ENCODE results near the gene DCDC1.
"Not testable (repeated sequence)": the region's sequence is repeated elsewhere in the genome, so short reads cannot be mapped to it uniquely, and the experiment has no call there.

Gene DCDC1

GRCh38 chr11:31000381-31000780 lies 369.2 kb downstream of the DCDC1 start:
- DNase-seq (ENCODE audit: low read depth in 2 of 3, low spot score in 2 of 3): no peak

DNA sequence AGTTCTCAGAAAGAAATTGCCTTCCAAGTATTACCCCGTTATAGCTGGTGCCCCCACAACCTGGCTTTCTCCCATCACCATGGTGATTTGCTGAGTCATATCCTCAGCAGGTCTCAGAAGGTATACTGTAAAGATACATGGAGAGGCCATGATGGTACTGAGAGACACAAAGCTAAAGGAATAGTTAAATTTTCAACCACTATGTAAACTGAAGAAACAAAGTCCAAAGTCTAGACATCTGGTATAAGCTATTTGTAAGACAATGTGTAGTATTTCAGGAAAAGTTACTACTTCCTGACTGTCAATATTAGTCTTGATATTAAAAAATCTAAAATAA lies 377.1 kb downstream of the DCDC1 start:
- no peak for DNase-seq (ENCODE audit: low read depth in 2 of 3, low spot score in 2 of 3)

DNA sequence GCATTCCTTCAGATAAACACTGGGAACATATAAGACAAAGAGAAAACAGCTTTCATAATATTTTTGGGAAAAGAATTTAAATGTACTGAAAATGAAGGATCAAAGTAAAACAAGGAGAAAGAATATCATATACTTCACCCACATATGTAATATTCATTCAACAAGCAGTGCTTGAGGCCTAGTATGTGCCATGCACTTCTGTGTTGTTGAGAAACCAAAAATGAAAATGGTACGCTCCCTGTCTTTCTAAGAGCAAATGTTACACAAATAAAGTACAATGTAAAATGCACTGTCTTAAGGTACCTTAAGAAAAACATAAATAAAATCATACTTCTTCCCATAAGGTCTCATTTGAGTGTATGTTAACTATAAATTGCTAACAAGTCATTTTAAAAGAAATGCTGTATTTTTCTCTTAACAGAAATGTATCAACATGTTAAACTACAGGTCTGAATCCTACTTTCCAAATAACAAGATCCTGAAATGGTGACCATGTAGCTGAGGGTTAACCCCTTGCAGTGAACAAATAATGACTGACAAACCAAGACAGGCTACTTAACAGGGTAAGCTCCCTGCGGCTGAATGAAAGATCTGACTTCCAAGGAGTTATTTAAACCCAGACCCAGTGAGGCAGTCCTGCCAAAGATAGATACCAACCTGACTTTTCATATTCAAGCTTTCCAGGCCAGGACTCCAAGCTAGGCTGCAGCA lies 377.6 kb downstream of the DCDC1 start:
- no peak for DNase-seq (ENCODE audit: low read depth in 2 of 3, low spot score in 2 of 3)

DNA sequence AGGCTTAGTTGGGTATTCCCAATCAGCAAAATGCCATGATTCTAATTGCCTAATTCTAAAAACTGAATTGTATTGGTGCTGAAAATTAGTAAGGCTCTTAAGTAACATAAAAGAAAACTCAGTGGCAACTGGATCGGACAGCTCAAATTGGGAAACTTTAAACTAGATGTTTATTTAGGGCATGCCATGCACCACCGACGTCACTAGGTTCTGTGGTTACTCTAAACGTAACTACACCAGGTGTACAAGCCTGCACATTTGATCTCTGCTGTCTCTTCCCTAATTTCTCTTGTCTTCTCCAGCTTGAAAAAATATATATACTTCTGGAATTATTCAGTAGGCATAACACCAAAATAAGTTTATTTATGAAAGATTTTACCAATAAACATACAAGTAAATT lies 378.2 kb downstream of the DCDC1 start:
- DNase-seq (ENCODE audit: low read depth in 2 of 3, low spot score in 2 of 3): no peak

GRCh38 chr11:30990625-30991296 lies 378.8 kb downstream of the DCDC1 start:
- DNase-seq (ENCODE audit: low read depth in 2 of 3, low spot score in 2 of 3): no peak

DNA sequence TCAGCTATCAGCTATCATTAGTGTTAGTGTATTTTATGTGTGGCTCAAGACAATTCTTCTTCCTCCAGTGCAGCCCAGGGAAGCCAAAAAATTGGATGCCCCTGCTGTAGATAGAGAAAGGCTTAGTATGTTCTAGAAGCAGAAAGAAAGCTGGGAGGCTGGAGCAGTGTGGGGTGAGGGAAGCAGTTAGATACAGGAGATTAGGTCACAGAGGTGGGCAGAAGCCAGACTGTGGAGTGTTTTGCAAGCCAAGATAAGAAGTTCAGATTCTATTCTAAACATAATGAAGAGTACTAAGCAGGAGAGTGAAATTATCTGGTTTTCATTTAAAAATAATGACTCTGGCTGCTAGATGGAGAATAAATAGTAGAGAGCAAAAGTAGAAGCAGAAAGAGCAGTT lies 381.7 kb downstream of the DCDC1 start:
- no peak for DNase-seq (ENCODE audit: low read depth in 2 of 3, low spot score in 2 of 3)

DNA sequence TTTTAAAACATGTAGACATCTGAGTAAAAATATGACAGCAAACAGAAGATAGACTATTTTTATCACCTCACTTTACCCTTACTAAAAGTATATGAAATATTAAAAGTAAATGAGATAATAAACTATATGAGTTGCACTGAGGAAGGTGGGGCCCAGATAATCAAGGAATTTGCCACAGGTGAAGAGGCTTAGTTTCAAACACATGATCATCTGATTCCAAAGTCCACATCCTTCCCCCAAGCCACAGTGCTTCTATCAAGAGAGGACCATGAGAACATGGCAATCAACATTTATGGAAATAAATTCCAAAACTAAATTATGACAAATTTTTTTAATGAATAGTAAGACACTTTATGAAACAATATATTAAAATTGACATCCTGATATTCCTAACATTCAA lies 384.0 kb downstream of the DCDC1 start:
- DNase-seq (ENCODE audit: low read depth in 2 of 3, low spot score in 2 of 3): no peak

- no peak for DNase-seq (ENCODE audit: low read depth in 2 of 3, low spot score in 2 of 3)
These were observed 384.7 kb downstream of the DCDC1 start for GRCh38 chr11:30984827-30985226.

DNA sequence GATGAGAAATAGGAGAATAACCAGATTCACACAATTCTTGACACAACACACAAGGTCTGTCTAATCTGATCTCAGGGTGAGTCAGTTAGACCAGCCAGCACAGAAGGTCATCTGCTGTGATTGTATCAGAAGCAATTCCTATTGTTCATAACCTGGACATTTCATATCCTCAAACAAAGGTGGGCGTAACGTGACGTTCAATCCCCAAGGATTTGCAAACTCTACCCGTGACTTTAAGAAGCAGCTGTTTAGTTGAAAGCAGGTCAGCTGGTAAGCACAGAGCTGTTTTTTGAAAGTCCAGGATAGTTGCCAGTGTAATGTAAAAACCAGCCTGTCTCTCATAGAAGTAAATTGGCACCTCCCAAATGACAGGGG lies 385.1 kb downstream of the DCDC1 start:
- DNase-seq (ENCODE audit: low read depth in 2 of 3, low spot score in 2 of 3): no peak

DNA sequence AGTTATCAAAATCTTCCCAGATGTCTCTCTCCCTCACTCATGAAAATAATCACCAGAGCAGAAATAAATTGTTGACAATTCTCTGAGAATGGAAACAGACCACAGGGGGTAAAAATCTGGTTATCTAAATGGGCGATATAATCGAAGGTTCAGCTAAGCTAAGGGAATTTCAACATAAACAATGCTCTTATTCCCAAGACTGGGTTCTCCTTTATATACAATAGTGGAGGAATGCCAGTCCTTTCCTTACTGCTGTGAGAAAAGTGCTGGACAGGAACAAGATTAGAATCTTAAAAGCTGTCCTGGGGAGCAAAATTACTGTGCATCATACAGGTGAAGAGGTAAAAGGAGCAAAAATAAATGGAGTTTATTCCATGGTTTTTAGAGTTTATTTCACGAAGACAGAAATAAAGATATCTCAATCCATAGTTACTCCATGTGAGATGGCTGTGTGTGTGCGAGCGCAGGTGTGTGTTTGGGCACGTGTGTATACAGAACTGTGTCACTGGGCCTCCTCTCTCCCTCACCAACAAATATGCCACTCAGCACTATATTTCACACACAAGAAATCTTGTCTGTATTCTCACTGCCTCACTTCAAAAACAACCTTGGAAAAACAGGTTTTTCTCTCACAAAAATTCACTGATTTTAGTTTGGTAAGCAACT lies 385.6 kb downstream of the DCDC1 start:
- DNase-seq (ENCODE audit: low read depth in 2 of 3, low spot score in 2 of 3): no peak

- no peak for DNase-seq (ENCODE audit: low read depth in 2 of 3, low spot score in 2 of 3)
These were observed 386.4 kb downstream of the DCDC1 start for GRCh38 chr11:30983143-30983542.

GRCh38 chr11:30967579-30967978 lies 402.0 kb downstream of the DCDC1 start:
- no peak for DNase-seq (ENCODE audit: low read depth in 2 of 3, low spot score in 2 of 3)

DNA sequence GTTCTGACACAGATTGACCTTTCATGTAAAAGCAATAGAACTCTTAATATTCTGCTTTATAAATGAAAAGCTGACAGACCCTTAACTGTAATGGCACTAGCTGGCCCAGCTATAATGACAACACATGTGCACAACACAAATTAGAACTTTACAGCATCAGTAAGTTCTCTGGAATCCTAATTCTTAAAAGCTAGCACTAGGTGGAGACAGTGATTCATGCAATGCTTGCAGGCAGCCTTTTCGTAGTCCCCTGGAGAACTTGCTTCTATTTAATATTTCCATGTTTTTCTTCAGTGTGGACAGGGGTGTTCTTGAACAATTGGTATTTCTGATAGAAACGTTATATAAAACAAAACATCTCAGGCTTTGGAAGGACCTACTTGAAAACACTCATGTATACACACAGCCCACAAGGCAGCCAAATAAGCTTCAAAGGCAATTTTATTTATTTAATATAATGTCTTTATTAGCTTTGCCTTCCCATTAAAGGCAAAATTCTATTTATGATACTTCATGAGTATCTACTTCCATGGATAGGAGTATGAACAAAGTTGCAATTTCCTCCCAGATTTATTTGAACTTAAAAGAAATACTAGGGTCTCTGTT lies 409.0 kb downstream of the DCDC1 start:
- DNase-seq (ENCODE audit: low read depth in 2 of 3, low spot score in 2 of 3): no peak

DNA sequence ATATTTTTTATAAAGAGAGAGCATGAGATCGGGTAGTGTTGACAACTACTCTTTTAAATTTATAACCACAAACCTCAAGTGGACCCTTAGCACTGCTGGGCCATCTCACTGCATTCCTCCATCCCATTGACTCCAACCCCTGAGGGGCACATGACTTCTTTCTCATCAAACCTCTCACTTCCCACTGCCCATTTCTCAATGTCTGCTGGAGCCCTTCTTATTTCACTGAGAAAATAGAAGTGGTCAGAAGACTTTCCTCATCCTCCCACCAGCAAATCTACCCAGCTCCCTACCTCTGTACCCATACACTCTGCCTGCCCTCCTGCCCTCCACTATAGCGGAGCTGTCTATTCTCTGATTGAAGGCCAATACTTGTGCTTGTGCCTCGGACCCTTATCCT lies 412.8 kb downstream of the DCDC1 start:
- no peak for DNase-seq (ENCODE audit: low read depth in 2 of 3, low spot score in 2 of 3)

DNA sequence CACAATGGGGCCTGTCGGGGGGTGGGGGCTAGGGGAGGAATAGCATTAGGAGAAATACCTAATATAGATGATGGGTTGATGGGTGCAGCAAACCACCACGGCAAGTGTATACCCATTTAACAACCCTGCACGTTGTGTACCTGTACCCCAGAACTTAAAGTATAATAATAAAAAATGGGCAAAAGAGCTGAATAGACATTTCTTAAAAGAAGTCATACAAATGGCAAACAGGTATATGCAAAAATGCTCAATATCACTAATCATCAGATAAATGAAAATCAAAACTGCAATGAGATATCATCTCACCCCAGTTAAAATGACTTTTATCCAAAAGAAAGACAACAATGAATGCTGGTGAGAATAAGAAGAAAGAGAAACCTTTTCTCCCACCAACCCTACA lies 419.7 kb downstream of the DCDC1 start:
- DNase-seq (ENCODE audit: low read depth in 2 of 3, low spot score in 2 of 3): no peak

GRCh38 chr11:30947715-30948114 lies 421.8 kb downstream of the DCDC1 start:
- DNase-seq (ENCODE audit: low read depth in 2 of 3, low spot score in 2 of 3): not testable (repeated sequence)

GRCh38 chr11:30938810-30939209 lies 430.7 kb downstream of the DCDC1 start:
- no peak for DNase-seq (ENCODE audit: low read depth in 2 of 3, low spot score in 2 of 3)

- no peak for DNase-seq (ENCODE audit: low read depth in 2 of 3, low spot score in 2 of 3)
These were observed 431.4 kb downstream of the DCDC1 start for GRCh38 chr11:30938171-30938570.

DNA sequence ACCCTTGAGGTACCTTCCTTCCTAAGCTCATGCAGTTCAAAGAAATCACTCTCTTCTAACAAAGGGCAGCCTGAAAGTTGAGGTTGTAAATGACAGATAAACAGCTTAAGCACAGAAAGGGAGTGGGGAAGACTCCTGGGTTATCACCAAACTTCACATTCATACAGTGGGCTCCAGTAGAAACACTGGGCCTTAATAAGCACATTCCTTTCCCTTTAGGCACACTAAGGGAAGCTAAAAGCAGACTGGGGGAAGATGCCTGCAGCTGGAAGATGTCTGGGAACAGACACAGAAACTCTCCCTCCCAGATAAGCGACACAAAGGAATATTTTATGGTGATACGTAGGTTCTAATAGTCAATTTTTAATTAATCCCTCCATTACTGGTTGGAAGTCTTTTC lies 433.0 kb downstream of the DCDC1 start:
- no peak for DNase-seq (ENCODE audit: low read depth in 2 of 3, low spot score in 2 of 3)

GRCh38 chr11:30935861-30936260 lies 433.7 kb downstream of the DCDC1 start:
- no peak for DNase-seq (ENCODE audit: low read depth in 2 of 3, low spot score in 2 of 3)

DNA sequence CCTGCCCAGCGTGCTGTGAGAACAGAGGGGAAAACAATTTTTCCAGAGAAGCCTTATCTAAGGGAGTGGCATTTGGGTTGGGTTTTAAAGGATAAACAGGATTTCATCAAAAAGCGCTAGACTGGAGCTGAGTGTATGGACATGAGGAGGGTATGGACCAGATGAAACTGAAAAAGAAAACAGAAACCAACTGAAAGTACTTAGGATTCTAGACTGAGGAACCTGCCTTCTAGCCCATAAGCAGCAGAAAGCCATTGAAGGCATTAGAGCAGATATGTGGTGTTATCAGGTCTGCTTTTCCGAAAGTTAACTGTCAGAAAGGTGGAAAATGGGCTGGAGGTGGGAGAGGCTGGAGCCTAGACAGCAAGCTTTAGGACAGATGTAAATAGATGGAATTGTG lies 443.4 kb downstream of the DCDC1 start:
- no peak for DNase-seq (ENCODE audit: low read depth in 2 of 3, low spot score in 2 of 3)

DNA sequence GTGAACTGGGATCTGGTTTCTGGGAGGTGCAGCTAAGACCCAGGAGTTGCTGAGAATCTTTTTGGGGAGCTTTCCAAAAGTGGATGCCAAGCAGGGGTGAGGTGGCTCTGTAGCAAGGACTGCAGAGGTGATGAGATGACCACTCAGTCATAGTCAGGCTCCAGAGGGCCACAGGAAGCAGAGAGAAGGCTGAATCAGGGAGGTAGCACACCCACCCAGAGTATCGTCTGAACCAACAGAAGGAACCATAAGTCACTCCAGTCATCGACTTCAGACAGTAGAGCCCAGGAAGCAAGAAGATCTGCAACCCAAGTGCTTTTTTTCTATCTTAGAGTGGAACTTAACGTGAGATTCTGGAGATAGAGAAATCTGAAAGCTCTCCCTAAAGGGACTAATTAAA lies 447.7 kb downstream of the DCDC1 start:
- DNase-seq (ENCODE audit: low read depth in 2 of 3, low spot score in 2 of 3): no peak
